Activated T-cell treated with anti-CD3 and anti-CD28 coated beads, Interleukin-2, amount 50 U/mL, for 24 hours (primary cell): Measurements from ENCODE around the gene VPS37D.

Source experiments
- DNase-seq: peaks from one replicate; pipeline ENCODE4 v3.0.0-alpha.2; 2020
- H3K27ac Mint-ChIP-seq: 2 replicates; pipeline ENCODE4 v1.8.0; 2020; ENCODE audit warnings: mild to moderate bottlenecking, mixed read lengths
- H3K27me3 Mint-ChIP-seq: 2 replicates; pipeline ENCODE4 v1.8.0; 2020; ENCODE audit warnings: mixed read lengths
- H3K36me3 Mint-ChIP-seq: 2 replicates; pipeline ENCODE4 v1.8.0; 2020; ENCODE audit warnings: low read depth, mixed read lengths
- H3K4me1 Mint-ChIP-seq: 2 replicates; pipeline ENCODE4 v1.8.0; 2020; ENCODE audit warnings: low read depth, mixed read lengths
- H3K4me3 Mint-ChIP-seq: 2 replicates; pipeline ENCODE4 v1.8.0; 2020; ENCODE audit warnings: mild to moderate bottlenecking, moderate library complexity, mixed read lengths
- H3K9me3 Mint-ChIP-seq: 2 replicates; pipeline ENCODE4 v1.8.0; 2020; ENCODE audit warnings: mixed read lengths

Gene VPS37D

DNA sequence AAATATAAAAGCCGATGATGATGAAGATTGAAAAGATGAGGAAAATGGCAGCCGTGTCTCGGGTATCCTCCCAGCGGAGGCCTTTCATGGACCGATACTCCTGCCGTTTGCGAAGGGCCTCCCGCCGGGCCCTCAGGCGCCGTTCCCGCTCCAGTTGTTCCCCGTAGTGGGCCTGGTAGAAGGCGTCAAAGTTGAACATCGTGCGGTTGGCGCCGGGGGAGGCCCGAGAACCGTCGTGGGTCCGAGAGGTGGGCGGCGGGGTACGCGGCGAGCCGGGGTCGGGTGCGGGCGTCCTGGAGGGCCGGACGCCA, 15.1 kb downstream of the VPS37D start:
- peak overlapping the region; percentile 99 for H3K4me3 Mint-ChIP-seq
- peaks cover 47% of the 10 kb centered on the region for H3K4me1 Mint-ChIP-seq
- H3K36me3 Mint-ChIP-seq, result peaks cover 76% of the 10 kb centered on the region
- no peak for DNase-seq
- H3K27ac Mint-ChIP-seq, result peak overlapping the region; percentile 98
- H3K27me3 Mint-ChIP-seq, result no peaks in the 10 kb centered on the region
- H3K9me3 Mint-ChIP-seq, result no peaks in the 10 kb centered on the region

- peak; percentile 95 for DNase-seq
- H3K4me3 Mint-ChIP-seq, result peak within 1 kb of the TSS; percentile 99
- peaks cover 48% of the 10 kb centered on the region for H3K4me1 Mint-ChIP-seq
- H3K27me3 Mint-ChIP-seq, result no peaks in the 10 kb centered on the region
- H3K27ac Mint-ChIP-seq, result peak within 1 kb of the TSS; percentile 98
- H3K9me3 Mint-ChIP-seq, result no peaks in the 10 kb centered on the region
- peaks cover 74% of the 10 kb centered on the region for H3K36me3 Mint-ChIP-seq
These were observed 15.6 kb downstream of the VPS37D start, which contains the start of the genes BUD23 and DNAJC30 for GRCh38 chr7:73683056-73683787. TSS of gene BUD23 (plus strand) at chr7:73683597. CDS start at chr7:73683626, 29 bp downstream. TSS of gene DNAJC30 (minus strand) at chr7:73683453. CDS start at chr7:73683423, 30 bp downstream.

- H3K9me3 Mint-ChIP-seq, result no peaks in the 10 kb centered on the region
- H3K27ac Mint-ChIP-seq, result peak overlapping the region; percentile 98
- peak overlapping the region; percentile 99 for H3K4me3 Mint-ChIP-seq
- peaks cover 74% of the 10 kb centered on the region for H3K36me3 Mint-ChIP-seq
- H3K27me3 Mint-ChIP-seq, result no peaks in the 10 kb centered on the region
- peaks cover 55% of the 10 kb centered on the region for H3K4me1 Mint-ChIP-seq
- DNase-seq, result no peak
These were observed 16.4 kb downstream of the VPS37D start for GRCh38 chr7:73683788-73684693.

- DNase-seq, result no peak
- peak overlapping the region; percentile 99 for H3K4me3 Mint-ChIP-seq
- H3K9me3 Mint-ChIP-seq, result no peaks in the 10 kb centered on the region
- H3K27me3 Mint-ChIP-seq, result no peaks in the 10 kb centered on the region
- peaks cover 54% of the 10 kb centered on the region for H3K4me1 Mint-ChIP-seq
- H3K27ac Mint-ChIP-seq, result no peak overlapping the region
- peaks cover 74% of the 10 kb centered on the region for H3K36me3 Mint-ChIP-seq
These were observed 17.7 kb downstream of the VPS37D start for GRCh38 chr7:73685311-73685710.

- no peak overlapping the region for H3K4me3 Mint-ChIP-seq
- DNase-seq, result no peak
- no peaks in the 10 kb centered on the region for H3K27me3 Mint-ChIP-seq
- H3K36me3 Mint-ChIP-seq, result peaks cover 83% of the 10 kb centered on the region
- peaks cover 34% of the 10 kb centered on the region for H3K4me1 Mint-ChIP-seq
- H3K27ac Mint-ChIP-seq, result peak overlapping the region; percentile 55
- H3K9me3 Mint-ChIP-seq, result no peaks in the 10 kb centered on the region
These were observed 20.7 kb downstream of the VPS37D start for GRCh38 chr7:73688288-73688687.

- no peaks in the 10 kb centered on the region for H3K9me3 Mint-ChIP-seq
- H3K27ac Mint-ChIP-seq, result peak overlapping the region; percentile 11
- DNase-seq, result no peak
- no peak overlapping the region for H3K4me3 Mint-ChIP-seq
- H3K36me3 Mint-ChIP-seq, result peaks cover 93% of the 10 kb centered on the region
- H3K4me1 Mint-ChIP-seq, result peaks cover 24% of the 10 kb centered on the region
- no peaks in the 10 kb centered on the region for H3K27me3 Mint-ChIP-seq
These were observed 23.0 kb downstream of the VPS37D start for GRCh38 chr7:73690646-73691045.

DNA sequence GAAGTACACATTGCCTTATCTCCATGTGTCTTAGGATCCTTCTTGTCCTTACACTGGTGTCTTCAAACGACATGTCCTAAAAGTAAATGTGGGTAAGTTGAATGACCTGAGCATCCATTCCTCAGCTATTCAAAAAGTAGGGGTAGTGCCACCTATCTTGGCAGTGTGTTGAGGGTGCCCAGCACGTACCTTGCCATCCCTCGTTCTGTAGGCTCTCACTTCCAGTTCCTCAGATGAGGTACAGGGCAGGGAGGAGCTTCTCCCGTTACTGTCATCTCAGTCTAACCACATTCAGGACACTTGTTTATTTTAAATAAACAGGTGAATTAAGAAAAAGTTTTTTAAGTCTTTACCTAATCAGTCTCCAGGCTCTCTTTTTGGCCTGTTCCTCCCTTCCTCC, 28.7 kb downstream of the VPS37D start:
- Mint-ChIP-seq H3K27ac (no peak overlapping the region), H3K4me1 (no peaks in the 10 kb centered on the region), H3K4me3 (no peak overlapping the region), H3K9me3 (no peaks in the 10 kb centered on the region), H3K36me3 (peaks cover 93% of the 10 kb centered on the region), H3K27me3 (no peaks in the 10 kb centered on the region)
- no peak for DNase-seq

DNA sequence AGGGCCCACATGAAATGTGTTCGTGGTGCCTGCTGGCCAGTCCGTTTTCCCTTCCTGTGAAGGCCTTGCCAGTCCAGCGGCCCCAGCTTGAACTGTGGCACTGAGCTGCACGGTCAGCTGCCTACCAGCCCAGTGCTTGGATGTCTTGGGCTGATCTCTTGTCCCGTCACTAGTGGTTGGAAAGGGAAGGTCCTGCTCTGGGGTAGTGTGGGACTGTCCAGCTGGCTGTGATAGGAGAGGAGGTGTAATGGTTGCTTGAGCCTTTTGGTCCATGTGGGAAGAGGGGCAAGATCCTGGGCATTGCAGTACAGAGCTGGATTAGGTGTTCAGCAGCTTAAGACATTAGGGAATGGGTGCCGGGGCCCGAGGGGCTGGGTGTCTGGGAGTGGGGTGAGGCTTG, 30.8 kb downstream of the VPS37D start:
- Mint-ChIP-seq H3K4me3 (no peak overlapping the region), H3K27me3 (no peaks in the 10 kb centered on the region), H3K4me1 (peaks cover under 1% of the 10 kb centered on the region), H3K9me3 (no peaks in the 10 kb centered on the region), H3K27ac (peak overlapping the region; percentile 46), H3K36me3 (peaks cover 94% of the 10 kb centered on the region)
- no peak for DNase-seq

GRCh38 chr7:73699370-73700068, 31.9 kb downstream of the VPS37D start:
- Mint-ChIP-seq H3K36me3 (peaks cover 89% of the 10 kb centered on the region), H3K27me3 (no peaks in the 10 kb centered on the region), H3K4me1 (peaks cover 3% of the 10 kb centered on the region), H3K9me3 (no peaks in the 10 kb centered on the region), H3K4me3 (no peak overlapping the region), H3K27ac (no peak overlapping the region)
- DNase-seq, result no peak

DNA sequence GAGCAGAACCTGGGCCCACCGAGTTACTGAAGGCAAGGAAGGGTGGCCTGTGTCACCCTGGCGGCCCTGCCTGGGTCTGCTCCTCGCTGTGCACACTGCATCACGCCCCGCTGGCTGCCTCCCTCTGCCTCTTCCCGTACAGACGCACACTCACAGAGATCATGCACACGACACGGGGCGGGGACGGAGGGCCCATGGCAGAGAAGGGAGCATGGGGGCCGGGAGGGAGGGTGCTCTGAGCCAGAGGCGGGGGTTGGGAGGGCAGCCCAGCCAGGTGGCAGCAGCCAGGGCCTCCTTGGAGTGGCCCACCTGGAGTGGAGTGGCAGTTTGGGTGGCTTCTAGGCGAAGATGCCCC, 32.4 kb downstream of the VPS37D start:
- Mint-ChIP-seq H3K4me1 (peaks cover 3% of the 10 kb centered on the region), H3K27ac (no peak overlapping the region), H3K27me3 (no peaks in the 10 kb centered on the region), H3K36me3 (peaks cover 87% of the 10 kb centered on the region), H3K9me3 (no peaks in the 10 kb centered on the region), H3K4me3 (no peak overlapping the region)
- no peak for DNase-seq

DNA sequence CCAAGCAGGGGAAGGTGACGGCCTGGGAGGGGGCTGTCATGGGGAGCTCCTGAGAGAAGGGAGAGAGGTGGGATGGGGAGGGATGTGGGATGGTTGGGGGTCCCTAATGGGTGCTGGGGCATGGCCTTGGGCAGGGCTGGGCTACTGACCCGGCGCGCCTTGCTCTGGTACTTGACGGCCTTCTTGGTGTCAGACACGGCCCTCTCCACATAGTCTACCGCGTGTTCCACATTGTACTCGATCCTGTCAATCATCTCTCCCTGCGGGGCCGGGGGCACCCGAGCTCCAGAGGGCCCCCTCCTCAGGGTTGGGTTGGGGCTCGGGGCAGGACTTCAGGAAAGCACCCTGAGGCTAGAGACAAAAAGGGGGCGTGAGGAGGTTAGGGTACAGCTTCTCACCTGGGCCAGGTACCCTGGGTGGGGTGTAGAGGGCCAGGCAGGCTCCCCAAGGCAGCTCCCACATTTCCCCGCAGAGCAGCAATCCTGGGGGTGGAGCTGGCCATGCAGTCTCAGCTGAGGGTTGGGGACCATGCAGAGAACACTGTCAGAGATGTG, 33.0 kb downstream of the VPS37D start:
- Mint-ChIP-seq H3K27me3 (no peaks in the 10 kb centered on the region), H3K27ac (no peak overlapping the region), H3K36me3 (peaks cover 86% of the 10 kb centered on the region), H3K4me1 (peaks cover 3% of the 10 kb centered on the region), H3K4me3 (no peak overlapping the region), H3K9me3 (no peaks in the 10 kb centered on the region)
- DNase-seq, result no peak

GRCh38 chr7:73701357-73701995, 33.8 kb downstream of the VPS37D start:
- peaks cover 6% of the 10 kb centered on the region for H3K4me1 Mint-ChIP-seq
- peaks cover 79% of the 10 kb centered on the region for H3K36me3 Mint-ChIP-seq
- H3K27ac Mint-ChIP-seq, result no peak overlapping the region
- H3K27me3 Mint-ChIP-seq, result no peaks in the 10 kb centered on the region
- H3K9me3 Mint-ChIP-seq, result no peaks in the 10 kb centered on the region
- no peak overlapping the region for H3K4me3 Mint-ChIP-seq
- no peak for DNase-seq

DNA sequence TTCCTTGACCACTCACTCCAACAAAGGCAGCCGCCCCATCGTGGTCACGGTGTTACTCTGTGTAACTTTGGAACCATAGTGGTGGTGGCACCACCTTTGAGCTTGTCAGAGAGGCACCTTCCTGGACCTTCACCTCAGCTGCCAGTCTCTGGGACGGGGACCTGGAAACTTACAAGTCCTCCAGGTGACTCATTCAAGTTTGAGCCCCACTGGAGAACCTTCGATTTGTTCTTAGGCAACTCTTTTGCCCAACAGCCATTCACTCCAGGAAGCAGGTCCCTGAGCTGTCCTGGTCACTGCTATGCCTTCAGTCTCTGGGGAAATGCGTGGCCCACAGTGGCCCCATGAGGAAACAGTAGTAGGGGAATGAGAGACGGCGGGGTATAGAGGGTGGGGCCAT, 34.6 kb downstream of the VPS37D start:
- Mint-ChIP-seq H3K4me1 (peaks cover 13% of the 10 kb centered on the region), H3K4me3 (no peak overlapping the region), H3K27ac (peak overlapping the region; percentile 13), H3K9me3 (no peaks in the 10 kb centered on the region), H3K27me3 (no peaks in the 10 kb centered on the region), H3K36me3 (peaks cover 77% of the 10 kb centered on the region)
- DNase-seq, result no peak

DNA sequence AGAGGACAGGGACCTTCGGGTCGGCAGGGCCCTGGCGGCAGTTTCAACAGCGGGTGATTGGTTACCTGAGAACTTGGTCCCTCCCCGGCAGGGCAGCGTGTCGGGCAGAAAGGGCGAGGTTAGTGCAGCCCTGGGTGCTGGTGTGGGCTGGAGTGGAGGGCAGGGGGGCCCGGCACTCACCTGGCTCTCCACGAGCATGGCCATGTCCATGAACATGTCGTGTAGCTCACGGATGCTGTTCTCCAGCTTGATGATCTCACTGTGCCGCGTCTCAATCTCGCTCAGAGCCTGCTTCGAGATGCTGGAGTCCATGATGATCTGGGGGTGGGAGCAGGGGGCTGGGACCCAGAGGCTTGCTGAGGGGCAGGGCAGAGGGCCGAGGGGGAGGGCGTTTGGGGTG, 35.0 kb downstream of the VPS37D start:
- Mint-ChIP-seq H3K9me3 (no peaks in the 10 kb centered on the region), H3K27me3 (no peaks in the 10 kb centered on the region), H3K4me1 (peaks cover 16% of the 10 kb centered on the region), H3K36me3 (peaks cover 73% of the 10 kb centered on the region), H3K4me3 (no peak overlapping the region), H3K27ac (peak overlapping the region; percentile 13)
- DNase-seq, result no peak
